SU-DHL-6 (cell line): ENCODE data around the gene RASL11B.

ENCODE experiments used
- EZH2phosphoT487 ChIP-seq: fragments of 200-600 bp; sonication (generic), shearing (Covaris generic); conservative IDR thresholded peaks from 2 replicates; pipeline ENCODE4 v1.6.1; 2018; ENCODE audit warnings: mild to moderate bottlenecking, antibody characterized with exemption, low read length, moderate library complexity, mixed read lengths
- TF ChIP-seq, protein P1 (sequence below): fragments of 200-600 bp; sonication (generic); IDR thresholded peaks from one replicate; pipeline ENCODE4 v1.5.1; 2017; ENCODE audit warnings: antibody characterized with exemption, mild to moderate bottlenecking, low read length, moderate library complexity; ENCODE audit not compliant: insufficient read depth, poor library complexity, severe bottlenecking

DNA sequence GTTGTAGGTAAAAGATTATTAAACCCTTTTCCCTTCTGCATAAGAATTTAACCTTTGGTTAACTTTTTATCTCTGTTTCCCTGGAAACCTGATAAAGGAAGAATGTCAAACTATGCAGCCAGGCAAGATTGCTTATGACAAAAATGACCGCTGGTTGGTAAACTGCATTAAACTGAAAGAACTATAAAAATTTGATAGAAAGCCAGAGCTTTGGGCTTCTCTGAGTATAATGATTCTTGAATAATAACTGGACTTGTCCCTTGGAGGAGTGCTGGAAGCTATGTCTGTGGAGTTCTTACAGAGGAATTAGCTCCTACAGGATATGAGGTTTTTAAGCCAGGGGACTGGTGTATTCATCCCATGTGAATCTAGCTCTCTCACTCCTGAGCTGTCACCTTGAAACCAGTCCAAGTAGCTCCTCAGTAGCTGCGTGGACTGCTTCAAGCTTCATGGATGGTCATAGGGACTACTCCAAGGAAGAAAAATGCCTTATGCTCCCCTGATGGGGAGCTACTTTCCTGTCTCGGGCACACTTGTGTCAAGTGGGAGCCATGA, 52.0 kb downstream of the RASL11B start:
- TF ChIP-seq, protein P1, sequence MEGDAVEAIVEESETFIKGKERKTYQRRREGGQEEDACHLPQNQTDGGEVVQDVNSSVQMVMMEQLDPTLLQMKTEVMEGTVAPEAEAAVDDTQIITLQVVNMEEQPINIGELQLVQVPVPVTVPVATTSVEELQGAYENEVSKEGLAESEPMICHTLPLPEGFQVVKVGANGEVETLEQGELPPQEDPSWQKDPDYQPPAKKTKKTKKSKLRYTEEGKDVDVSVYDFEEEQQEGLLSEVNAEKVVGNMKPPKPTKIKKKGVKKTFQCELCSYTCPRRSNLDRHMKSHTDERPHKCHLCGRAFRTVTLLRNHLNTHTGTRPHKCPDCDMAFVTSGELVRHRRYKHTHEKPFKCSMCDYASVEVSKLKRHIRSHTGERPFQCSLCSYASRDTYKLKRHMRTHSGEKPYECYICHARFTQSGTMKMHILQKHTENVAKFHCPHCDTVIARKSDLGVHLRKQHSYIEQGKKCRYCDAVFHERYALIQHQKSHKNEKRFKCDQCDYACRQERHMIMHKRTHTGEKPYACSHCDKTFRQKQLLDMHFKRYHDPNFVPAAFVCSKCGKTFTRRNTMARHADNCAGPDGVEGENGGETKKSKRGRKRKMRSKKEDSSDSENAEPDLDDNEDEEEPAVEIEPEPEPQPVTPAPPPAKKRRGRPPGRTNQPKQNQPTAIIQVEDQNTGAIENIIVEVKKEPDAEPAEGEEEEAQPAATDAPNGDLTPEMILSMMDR, result no peak
- no peak for TF ChIP-seq EZH2phosphoT487
